ENCODE results near the gene P2RY8. TPM values are rescaled to one million over a fixed set of nuclear protein-coding genes. Genes with fewer than 3 reads are reported as not detected.
"Not testable (repeated sequence)": the region's sequence is repeated elsewhere in the genome, so short reads cannot be mapped to it uniquely, and the experiment has no call there.

P2RY8 gene
- total and polyA plus RNA-seq, 5 donors: 1.6 to 3.8 (median 2.2) TPM

DNA sequence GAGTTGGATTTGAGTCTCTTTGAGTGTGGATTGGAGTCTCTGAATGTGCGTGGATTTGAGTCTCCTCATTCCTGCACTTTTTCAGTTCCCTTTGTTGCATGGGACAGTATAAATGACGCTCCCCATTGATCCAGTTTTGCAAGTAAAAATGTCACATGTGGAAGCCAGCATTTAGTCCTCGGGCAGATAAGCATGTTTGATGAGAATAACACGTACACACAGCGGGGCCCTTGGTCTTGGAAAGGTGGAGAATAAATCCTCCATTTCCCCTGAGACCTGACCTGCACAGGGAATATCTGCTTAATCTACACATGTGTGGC lies 8.1 kb downstream of the P2RY8 start:
- ATAC-seq (no peak), DNase-seq (no peak)
- H3K27me3 ChIP-seq (ENCODE audit: control insufficient read depth, insufficient read depth): no peaks in the 10 kb centered on the region
- H3K27ac ChIP-seq (ENCODE audit: low read length): no peak overlapping the region
- no peak overlapping the region for H3K4me3 ChIP-seq (ENCODE audit: low read length)
- H3K9me3 ChIP-seq (ENCODE audit: control insufficient read depth, low read length): no peaks in the 10 kb centered on the region
- 77% methylated on average over 5 of the region's 5 CpGs for WGBS
- no peaks in the 10 kb centered on the region for H3K4me1 ChIP-seq (ENCODE audit: control insufficient read depth, insufficient read depth, low read length)
- intact Hi-C loops (cut with DNase I): no loop called here

DNA sequence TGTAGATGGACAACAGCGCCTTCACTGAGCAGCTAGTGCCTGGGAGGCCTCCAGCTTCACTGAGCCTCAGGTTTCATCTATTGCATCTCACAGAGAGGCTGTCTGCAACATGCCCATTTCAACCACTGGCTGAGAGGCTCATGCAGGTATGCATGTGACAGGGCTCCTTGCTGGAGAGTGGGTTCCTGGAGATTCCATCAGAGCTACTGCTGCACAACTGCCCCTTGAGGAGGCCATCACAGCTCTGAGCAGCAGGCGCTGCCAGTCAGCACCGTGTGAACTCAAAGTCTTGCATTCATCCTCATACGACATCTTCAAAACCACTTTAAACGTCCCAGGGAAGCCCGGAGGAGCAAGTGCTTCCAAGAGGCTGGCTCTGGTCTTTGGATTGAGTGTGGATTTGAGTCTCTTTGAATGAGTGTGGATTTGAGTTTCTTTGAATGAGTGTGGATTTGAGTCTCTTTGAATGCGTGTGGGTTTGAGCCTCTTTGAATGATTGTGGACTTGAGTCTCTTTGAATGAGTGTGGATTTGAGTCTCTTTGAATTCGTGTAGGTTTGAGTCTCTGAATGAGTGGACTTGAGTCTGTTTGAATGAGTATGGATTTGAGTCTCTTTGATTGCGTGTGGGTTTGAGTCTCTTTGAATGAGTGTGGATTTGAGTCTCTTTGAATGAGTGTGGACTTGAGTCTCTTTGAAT lies 8.7 kb downstream of the P2RY8 start:
- no peaks in the 10 kb centered on the region for H3K9me3 ChIP-seq (ENCODE audit: control insufficient read depth, low read length)
- DNase-seq (no peak), ATAC-seq (no peak)
- WGBS: 79% methylated on average over 9 of the region's 9 CpGs
- H3K4me3 ChIP-seq (ENCODE audit: low read length): no peak overlapping the region
- no peaks in the 10 kb centered on the region for H3K4me1 ChIP-seq (ENCODE audit: control insufficient read depth, insufficient read depth, low read length)
- no peaks in the 10 kb centered on the region for H3K27me3 ChIP-seq (ENCODE audit: control insufficient read depth, insufficient read depth)
- no peak overlapping the region for H3K27ac ChIP-seq (ENCODE audit: low read length)
- intact Hi-C loops (cut with DNase I): no loop called here

DNA sequence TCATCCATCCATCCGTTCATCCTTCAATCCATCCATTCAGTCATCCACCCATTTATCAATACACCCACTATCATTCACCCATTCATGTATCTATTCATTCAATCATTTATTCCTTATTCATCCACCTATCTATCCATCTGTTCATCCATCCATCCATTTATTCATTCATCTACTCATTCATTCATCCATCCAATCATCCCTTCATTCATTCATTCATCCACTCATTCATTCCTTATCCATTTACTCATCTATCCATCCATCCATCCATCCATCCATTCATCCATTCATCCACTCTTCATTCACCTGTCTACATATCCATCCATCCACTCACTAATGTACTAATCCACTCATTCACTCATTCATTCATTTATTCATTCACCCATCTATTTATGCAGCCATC lies 9.5 kb downstream of the P2RY8 start:
- WGBS: 80% methylated on average over 1 of the region's 1 CpG
- intact Hi-C loops (cut with DNase I): no loop called here
- Histone ChIP-seq H3K9me3 (ENCODE audit: control insufficient read depth, low read length) (no peaks in the 10 kb centered on the region), H3K4me3 (ENCODE audit: low read length) (no peak overlapping the region), H3K4me1 (ENCODE audit: control insufficient read depth, insufficient read depth, low read length) (no peaks in the 10 kb centered on the region), H3K27me3 (ENCODE audit: control insufficient read depth, insufficient read depth) (no peaks in the 10 kb centered on the region), H3K27ac (ENCODE audit: low read length) (no peak overlapping the region)
- no peak for DNase-seq
- ATAC-seq: no peak

DNA sequence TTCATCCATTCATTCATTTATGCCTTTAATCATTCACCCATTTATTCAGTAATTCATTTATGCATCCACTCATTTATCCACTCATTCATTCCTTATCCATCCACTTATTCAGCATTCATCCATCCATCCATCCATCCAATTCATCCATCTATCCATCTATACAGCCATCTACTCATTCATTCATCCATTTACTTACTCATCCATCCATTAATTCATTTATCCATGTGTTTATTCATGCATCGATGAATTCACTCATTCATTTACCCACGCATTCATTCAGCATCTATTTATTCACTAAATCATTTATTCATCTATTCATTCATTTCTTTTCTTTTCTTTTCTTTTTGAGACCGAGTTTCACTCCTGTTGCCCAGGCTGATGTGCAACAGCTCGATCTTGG lies 10.4 kb downstream of the P2RY8 start:
- Histone ChIP-seq H3K27me3 (ENCODE audit: control insufficient read depth, insufficient read depth) (no peaks in the 10 kb centered on the region), H3K4me1 (ENCODE audit: control insufficient read depth, insufficient read depth, low read length) (no peaks in the 10 kb centered on the region), H3K27ac (ENCODE audit: low read length) (no peak overlapping the region), H3K9me3 (ENCODE audit: control insufficient read depth, low read length) (no peaks in the 10 kb centered on the region), H3K4me3 (ENCODE audit: low read length) (no peak overlapping the region)
- no peak for ATAC-seq
- DNase-seq: no peak
- intact Hi-C loops (cut with DNase I): no loop called here
- WGBS: 89% methylated on average over 4 of the region's 4 CpGs

DNA sequence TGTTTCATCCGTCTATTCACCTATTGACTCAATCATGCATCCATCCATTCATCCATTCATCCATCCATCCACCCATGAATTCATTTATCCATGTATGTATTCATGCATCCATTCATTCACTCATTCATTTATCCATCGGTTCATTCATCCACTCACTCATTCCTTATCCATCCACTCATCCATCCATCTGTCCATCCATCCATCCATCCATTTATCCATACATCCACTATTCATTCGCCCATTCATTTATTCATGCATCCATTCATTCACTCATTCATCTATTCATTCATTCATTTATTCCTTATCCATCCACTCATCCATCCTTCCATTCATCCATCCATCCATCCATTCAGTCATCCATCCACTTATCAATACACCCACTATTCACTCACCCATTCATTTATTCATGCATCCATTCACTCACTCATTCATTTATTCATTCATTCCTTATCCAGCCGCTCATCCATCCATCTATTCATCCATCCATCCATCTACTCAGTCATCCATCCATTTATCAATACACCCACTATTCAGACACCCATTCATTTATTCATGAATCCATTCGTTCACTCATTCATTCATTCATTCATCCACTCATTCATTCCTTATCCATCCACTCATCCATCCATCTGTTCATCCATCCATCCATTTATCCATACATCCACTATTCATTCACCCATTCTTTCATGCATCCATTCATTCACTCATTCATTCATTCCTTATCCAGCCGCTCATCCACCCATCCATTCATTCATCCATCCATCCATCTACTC lies 11.2 kb downstream of the P2RY8 start:
- H3K27me3 ChIP-seq (ENCODE audit: control insufficient read depth, insufficient read depth): no peaks in the 10 kb centered on the region
- DNase-seq: no peak
- ATAC-seq: no peak
- no peak overlapping the region for H3K4me3 ChIP-seq (ENCODE audit: low read length)
- 87% methylated on average over 6 of the region's 6 CpGs for WGBS
- H3K27ac ChIP-seq (ENCODE audit: low read length): no peak overlapping the region
- no peaks in the 10 kb centered on the region for H3K9me3 ChIP-seq (ENCODE audit: control insufficient read depth, low read length)
- no peaks in the 10 kb centered on the region for H3K4me1 ChIP-seq (ENCODE audit: control insufficient read depth, insufficient read depth, low read length)
- intact Hi-C loops (cut with DNase I): no loop called here

- intact Hi-C loops (cut with DNase I): no loop called here
- no peak overlapping the region for H3K4me3 ChIP-seq (ENCODE audit: low read length)
- WGBS: 87% methylated on average over 4 of the region's 4 CpGs
- H3K4me1 ChIP-seq (ENCODE audit: control insufficient read depth, insufficient read depth, low read length): no peaks in the 10 kb centered on the region
- no peak for ATAC-seq
- H3K27me3 ChIP-seq (ENCODE audit: control insufficient read depth, insufficient read depth): no peaks in the 10 kb centered on the region
- no peaks in the 10 kb centered on the region for H3K9me3 ChIP-seq (ENCODE audit: control insufficient read depth, low read length)
- DNase-seq: no peak
- no peak overlapping the region for H3K27ac ChIP-seq (ENCODE audit: low read length)
These were observed 12.0 kb downstream of the P2RY8 start for GRCh38 chrX:1524874-1525582.

- DNase-seq; H3K4me1 ChIP-seq (ENCODE audit: control insufficient read depth, insufficient read depth, low read length); H3K4me3 ChIP-seq (ENCODE audit: low read length); H3K27ac ChIP-seq (ENCODE audit: low read length); intact Hi-C loops (cut with DNase I); ATAC-seq; H3K9me3 ChIP-seq (ENCODE audit: control insufficient read depth, low read length); H3K27me3 ChIP-seq (ENCODE audit: control insufficient read depth, insufficient read depth): not testable (repeated sequence)
- WGBS: 71% methylated on average over 4 of the region's 4 CpGs
These were observed 14.1 kb downstream of the P2RY8 start for GRCh38 chrX:1522905-1523304.

GRCh38 chrX:1521459-1521956 lies 15.5 kb downstream of the P2RY8 start:
- DNase-seq: no peak
- H3K4me1 ChIP-seq (ENCODE audit: control insufficient read depth, insufficient read depth, low read length): no peaks in the 10 kb centered on the region
- intact Hi-C loops (cut with DNase I): no loop called here
- ATAC-seq: no peak
- H3K4me3 ChIP-seq (ENCODE audit: low read length): no peak overlapping the region
- 54% methylated on average over 13 of the region's 13 CpGs for WGBS
- H3K9me3 ChIP-seq (ENCODE audit: control insufficient read depth, low read length): no peaks in the 10 kb centered on the region
- no peak overlapping the region for H3K27ac ChIP-seq (ENCODE audit: low read length)
- H3K27me3 ChIP-seq (ENCODE audit: control insufficient read depth, insufficient read depth): no peaks in the 10 kb centered on the region

DNA sequence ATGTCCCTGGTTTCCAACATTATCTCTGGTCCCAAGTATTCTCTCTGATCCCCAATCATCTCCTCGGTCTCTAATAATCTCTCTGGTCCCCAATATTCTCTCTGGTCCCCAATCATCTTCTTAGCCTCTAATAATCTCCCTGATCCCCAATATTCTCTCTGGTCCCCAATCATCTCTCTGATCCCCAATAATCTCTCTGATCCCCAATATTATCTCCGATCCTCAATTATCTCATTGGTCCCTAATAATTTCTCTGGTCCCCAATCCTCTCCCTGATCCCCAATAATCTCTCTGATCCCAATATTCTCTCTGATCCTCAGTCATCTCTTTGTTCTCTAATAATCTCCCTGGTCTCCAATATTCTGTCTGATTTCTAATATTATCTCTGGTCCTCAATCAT lies 16.6 kb downstream of the P2RY8 start:
- ATAC-seq (no peak), DNase-seq (no peak)
- intact Hi-C loops (cut with DNase I): no loop called here
- no peaks in the 10 kb centered on the region for H3K27me3 ChIP-seq (ENCODE audit: control insufficient read depth, insufficient read depth)
- H3K27ac ChIP-seq (ENCODE audit: low read length): no peak overlapping the region
- H3K9me3 ChIP-seq (ENCODE audit: control insufficient read depth, low read length): no peaks in the 10 kb centered on the region
- no peak overlapping the region for H3K4me3 ChIP-seq (ENCODE audit: low read length)
- no peaks in the 10 kb centered on the region for H3K4me1 ChIP-seq (ENCODE audit: control insufficient read depth, insufficient read depth, low read length)
- 67% methylated on average over 2 of the region's 2 CpGs for WGBS

DNA sequence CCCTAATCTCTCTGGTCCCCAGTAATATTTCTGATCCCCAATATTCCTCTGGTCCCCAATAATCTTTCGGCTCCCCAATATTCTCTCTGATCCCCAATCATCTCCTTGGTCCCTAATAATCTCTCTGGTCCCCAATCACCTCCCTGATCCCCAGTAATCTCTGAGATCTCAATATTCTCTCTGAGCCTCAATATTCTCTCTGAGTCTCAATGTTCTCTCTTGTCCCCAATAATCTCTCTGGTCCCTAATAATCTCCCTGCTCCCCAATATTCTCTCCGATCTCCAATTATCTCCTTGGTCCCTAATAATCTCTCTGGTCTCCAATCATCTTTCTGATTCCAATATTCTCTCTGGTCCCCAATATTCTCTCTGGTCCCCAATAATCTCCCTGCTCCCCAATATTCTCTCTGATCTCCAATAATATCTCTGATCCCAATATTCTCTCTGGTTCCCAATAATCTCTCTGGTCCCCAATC lies 17.9 kb downstream of the P2RY8 start:
- no peaks in the 10 kb centered on the region for H3K27me3 ChIP-seq (ENCODE audit: control insufficient read depth, insufficient read depth)
- no peak for ATAC-seq
- WGBS: 98% methylated on average over 2 of the region's 2 CpGs
- H3K9me3 ChIP-seq (ENCODE audit: control insufficient read depth, low read length): no peaks in the 10 kb centered on the region
- intact Hi-C loops (cut with DNase I): no loop called here
- DNase-seq: no peak
- H3K4me3 ChIP-seq (ENCODE audit: low read length): no peak overlapping the region
- H3K4me1 ChIP-seq (ENCODE audit: control insufficient read depth, insufficient read depth, low read length): no peaks in the 10 kb centered on the region
- H3K27ac ChIP-seq (ENCODE audit: low read length): no peak overlapping the region

DNA sequence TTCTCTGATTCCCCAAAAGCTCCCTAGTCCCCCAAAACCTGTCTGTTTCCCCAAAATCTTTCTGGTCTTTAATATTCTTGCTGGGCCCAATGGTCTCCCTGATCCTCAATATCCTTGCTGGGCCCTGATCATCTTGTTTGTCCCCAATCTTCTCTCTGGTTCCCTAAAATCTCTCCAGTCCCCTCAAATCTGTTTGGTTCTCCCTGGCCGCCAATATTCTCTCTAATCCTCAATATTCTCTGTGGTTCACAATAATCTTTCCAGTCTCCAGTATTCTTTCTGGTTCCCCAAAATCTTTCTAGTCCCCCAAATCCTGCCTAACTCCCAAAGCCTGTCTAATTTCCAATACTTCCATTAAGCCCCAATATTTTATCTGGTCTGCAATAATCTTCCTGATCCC lies 18.5 kb downstream of the P2RY8 start:
- ATAC-seq (no peak), DNase-seq (no peak)
- Histone ChIP-seq H3K27ac (ENCODE audit: low read length) (no peak overlapping the region), H3K4me3 (ENCODE audit: low read length) (no peak overlapping the region), H3K4me1 (ENCODE audit: control insufficient read depth, insufficient read depth, low read length) (no peaks in the 10 kb centered on the region), H3K9me3 (ENCODE audit: control insufficient read depth, low read length) (no peaks in the 10 kb centered on the region), H3K27me3 (ENCODE audit: control insufficient read depth, insufficient read depth) (no peaks in the 10 kb centered on the region)
- intact Hi-C loops (cut with DNase I): no loop called here
- 92% methylated on average over 1 of the region's 1 CpG for WGBS

Measured in right cardiac atrium (tissue), 5 donors.